Activated CD8-positive, alpha-beta memory T cell treated with anti-CD3 and anti-CD28 coated beads for 1 hour (primary cell): ENCODE data around the gene SLC1A5.
A peak's percentile ranks its signal among the peaks of the same experiment; 100 is the strongest.
"Not testable (repeated sequence)": the region's sequence is repeated elsewhere in the genome, so short reads cannot be mapped to it uniquely, and the experiment has no call there.

ENCODE experiments used
- DNase-seq, 2 donors: peaks; one replicate each; pipeline ENCODE4 v3.0.0-alpha.2; 2020; ENCODE audit warnings: low read depth in 1 of 2; ENCODE audit errors: extremely low read depth in 1 of 2

The SLC1A5 gene

DNA sequence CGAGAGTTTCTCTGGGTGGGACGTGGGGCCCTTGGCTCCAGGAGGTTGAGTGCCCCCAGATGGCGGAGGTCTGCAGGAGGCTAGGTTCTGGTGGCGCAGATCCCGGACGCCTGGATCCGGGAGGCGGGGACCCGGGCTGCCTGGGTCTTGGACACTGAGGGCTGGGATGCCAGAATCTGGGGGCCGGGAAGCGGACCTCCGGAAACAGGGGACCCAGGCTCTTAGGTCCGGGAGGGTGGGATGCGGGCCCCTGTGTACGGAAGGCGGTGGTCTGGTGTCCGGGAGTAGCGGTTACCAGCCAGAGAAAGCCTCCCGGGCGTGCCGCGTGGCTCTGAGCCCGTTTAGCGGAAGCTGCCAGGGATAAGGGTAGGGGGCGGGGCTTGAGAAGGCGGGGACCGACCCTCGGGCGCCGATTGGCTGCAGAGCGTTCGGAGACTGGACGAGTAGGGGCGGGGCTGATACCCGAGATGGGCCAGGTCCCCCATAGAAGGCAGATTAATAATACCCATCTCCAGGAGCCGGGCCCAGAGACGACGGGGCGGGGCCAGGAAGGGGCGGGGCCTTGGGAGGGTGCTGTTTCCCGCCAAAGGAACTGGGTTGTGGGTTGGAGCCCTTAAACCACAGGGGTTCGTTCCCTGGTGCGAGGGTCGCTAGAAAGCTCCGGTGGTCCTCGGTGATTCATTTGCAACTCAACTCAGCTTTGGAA is at the start of gene SLC1A5:
Gene SLC1A5, minus strand, starts transcription at position 333 of the 706 bp plus-strand sequence. CDS start 629 bp downstream, outside the sequence.
- peak; percentile 93 to 94 for DNase-seq

- no peak for DNase-seq
These were observed 49.8 kb upstream of the SLC1A5 start for GRCh38 chr19:46838160-46838559.

GRCh38 chr19:46834984-46835383 is 46.6 kb upstream of the SLC1A5 start:
- no peak for DNase-seq

GRCh38 chr19:46834121-46834520 is 45.7 kb upstream of the SLC1A5 start:
- DNase-seq = no peak

DNA sequence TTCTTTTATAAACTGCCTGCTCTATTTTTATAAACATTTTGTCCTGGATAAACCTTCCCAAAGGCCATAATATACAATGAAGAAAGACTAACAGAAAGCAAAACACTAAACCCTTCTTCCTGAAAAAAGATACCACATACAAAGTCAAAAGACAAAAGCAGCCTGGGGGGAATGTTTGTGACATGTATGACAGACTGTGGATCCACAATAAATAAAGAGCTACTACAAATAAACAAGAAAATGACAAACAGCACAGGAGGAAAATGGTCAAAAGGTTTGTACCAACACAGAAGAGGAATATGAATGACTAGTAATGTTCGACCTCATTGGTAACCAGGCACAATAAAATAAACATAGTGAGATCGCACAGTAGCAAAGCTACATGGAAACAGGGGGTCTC is 42.5 kb upstream of the SLC1A5 start:
- no peak for DNase-seq

- DNase-seq = no peak
These were observed 40.1 kb upstream of the SLC1A5 start for GRCh38 chr19:46828484-46828883.

DNA sequence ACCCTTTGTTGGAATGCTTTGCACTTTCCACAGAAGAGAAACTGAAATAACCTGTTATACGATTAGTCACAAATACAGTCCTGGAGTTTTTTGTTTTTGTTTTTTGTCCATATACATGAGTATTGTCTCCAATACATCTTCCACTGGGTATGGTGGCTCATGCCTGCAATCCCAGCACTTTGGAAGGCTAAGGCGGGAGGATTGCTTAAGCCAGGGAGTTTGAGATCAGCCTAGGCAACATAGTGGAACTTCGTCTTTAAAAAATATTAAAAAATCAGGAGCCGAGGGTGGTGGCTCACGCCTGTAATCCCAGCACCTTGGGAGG is 37.3 kb upstream of the SLC1A5 start:
- DNase-seq = no peak

- no peak for DNase-seq
These were observed 36.7 kb upstream of the SLC1A5 start for GRCh38 chr19:46824890-46825730.

DNA sequence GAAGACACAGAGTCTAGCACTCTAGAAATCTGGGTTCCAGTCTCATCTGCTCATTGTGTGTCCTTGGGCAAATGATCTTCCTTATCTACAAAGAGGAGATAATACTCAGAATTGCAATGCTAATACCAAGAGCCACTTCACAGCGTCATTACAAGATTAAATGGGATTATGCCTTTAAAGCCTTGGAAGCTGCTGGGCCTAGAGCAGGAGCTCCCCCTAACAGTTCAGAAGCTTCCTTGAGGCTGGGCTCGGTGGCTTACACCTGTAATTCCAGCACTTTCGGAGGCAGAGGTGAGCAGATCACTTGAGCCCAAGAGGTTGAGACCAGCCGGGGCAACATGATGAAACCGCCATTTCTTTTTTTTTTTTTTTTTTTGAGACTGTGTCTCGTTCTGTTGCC is 34.7 kb upstream of the SLC1A5 start:
- DNase-seq = no peak

DNA sequence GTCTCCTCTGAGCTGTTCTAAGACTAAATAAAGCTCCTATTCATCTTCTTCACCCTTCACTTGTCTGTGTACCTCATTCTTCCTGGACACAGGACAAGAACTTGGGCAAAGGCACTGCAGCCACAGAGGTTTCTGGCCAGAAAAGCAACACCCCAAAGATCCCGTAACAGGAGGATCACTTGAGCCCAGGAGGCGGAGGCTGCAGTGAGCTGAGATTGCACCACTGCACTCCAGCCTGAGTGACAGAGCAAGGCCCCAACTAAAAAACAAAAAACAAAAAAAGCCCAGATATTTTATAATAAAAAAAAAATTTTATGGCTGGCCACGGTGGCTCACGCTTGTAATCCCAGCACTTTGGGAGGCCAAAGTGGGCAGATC is 34.0 kb upstream of the SLC1A5 start:
- not testable (repeated sequence) for DNase-seq

DNA sequence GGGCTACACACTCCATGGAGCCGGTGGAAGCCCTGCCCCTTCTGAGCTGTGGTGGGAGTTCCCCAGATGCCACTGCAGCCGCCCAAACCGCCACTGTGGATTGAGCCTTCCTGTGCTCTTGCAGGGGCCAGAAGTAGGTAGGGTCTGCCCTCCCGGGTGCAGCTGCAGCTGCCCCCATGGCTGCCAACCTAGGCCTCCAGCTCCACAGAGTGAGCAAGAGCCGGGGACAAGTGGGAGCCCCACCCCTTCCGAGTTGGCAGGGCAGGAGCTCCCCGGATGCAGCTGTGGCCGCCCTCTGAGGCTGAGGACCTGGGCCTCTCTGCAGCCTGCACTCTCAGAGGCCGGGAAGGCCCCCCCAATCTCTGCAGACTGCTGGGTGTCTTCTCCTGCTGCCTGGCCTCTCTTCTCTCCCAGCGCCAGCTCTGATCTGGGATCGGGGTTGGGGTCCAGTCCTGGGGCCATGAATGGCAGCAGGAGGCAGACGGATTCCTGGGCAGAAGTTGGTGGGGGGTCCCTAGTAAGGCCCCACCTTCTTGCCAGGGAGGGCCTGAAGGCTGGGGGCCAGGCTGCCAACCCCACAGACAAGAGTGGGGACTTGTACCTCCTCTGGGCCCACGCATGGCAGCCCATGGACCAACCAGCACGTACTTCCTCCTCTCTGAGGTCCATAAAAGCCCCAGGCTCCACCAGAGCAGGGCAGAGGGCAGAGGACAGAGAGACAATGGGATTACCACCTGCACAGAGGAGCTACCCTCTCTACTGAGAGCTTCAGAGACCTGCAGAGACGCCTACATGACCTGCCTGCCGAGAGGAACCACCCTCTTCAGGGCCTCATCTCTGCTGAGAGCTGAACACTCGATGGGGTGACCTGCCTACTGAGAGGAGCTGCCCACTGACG is 33.4 kb upstream of the SLC1A5 start:
- peak in 1 of 2 donors; percentile 28 for DNase-seq

- DNase-seq = no peak
These were observed 30.4 kb upstream of the SLC1A5 start for GRCh38 chr19:46818812-46819211.

GRCh38 chr19:46815833-46816627 is 27.6 kb upstream of the SLC1A5 start:
- DNase-seq = no peak

GRCh38 chr19:46813839-46814358 is 25.5 kb upstream of the SLC1A5 start:
- no peak for DNase-seq

DNA sequence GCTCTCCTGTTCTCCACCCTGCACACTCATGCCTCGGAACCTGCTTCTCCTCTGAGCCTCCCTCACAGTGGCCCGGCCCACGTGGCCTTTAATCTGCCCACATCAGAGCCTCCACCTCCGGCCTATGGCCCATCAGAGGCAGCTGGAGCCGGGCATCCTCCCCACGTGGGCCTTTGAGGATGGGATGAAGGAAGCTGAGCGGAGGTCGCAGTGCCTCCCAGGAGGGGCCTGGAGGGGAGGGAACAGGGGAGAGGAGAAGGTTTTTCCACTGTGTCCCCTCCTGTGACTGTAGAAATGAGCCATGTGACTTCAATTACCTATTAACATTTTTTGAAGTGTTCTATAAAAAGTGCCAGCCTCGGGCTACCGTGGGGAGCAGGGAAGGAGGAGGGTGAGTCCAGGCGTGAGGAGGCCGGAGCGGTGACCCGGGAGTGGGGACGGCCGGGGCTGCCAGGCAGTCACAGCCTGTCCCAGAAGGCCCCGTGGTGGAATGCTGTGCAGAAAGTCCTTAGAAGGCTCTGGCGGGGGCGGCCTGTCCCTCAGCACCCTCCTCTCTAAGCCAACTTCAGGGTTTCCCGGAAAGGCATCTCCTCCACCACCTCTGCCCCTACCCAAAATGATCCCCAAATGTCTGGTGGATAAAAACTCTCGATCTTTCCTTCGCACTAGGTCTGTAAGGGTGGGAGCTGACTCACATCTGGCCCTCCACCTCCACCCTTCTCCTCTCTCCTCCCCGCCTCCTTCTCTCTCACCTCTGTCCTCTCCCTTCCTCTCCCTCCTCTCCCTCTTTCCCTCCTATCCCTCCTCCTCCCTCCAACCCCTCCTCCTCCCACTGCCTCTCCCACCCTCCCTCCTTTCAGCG is 24.8 kb upstream of the SLC1A5 start:
- DNase-seq = no peak

DNA sequence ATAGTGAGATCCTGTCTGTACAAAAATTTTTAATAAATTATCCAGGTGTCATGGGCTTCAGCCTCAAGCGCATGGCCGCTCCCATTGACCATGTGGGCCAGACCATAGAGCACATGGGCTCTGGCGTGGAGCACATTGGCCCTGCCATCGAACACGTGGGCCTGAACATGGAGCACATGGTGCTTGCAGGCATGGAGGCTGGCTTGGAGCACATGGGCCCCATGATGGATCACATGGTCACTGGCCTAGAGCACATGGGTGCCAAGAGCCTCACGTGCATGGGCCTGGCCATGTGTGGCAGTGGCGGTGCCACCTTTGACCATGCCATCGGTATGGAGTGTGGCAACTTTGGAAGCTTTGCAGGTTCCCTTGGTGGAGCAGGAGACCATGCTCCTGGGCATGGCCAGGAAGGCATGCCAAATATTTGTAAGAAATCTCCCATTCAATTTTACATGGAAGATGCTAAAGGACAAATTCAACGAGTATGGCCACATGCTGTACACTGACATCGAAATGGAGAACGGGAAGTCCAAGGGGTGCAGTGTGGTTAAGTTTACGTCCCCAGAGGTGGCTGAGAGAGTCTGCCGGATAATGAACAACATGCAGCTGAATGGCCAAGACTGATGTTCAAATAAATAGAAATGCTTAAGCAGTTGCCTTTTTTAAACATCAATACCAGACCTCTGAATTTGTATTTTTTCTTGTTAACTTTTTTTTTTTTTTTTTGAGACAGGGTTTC is 21.3 kb upstream of the SLC1A5 start:
- no peak for DNase-seq

GRCh38 chr19:46806656-46807055 is 18.3 kb upstream of the SLC1A5 start:
- DNase-seq = no peak

- DNase-seq = not testable (repeated sequence)
These were observed 16.0 kb upstream of the SLC1A5 start for GRCh38 chr19:46804432-46804831.

DNA sequence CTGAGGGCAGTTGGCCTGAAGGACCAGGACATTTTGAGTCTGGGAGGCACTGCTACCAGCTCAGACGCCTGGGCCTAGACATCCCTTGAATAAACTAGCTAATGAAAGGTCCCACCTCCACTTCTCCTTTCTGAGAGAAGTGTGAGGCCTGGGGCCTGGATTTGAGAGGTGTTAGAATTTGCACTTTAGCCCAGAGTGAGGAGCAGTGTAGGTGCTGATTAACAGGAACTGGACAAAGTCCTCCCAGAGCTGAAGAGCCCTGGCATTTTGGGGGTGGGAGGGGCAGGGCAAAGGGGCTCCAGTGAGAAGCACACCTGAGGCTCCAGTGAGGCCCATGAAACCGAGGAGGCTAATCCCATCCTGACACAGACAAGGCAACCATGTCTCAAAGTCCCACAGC is 15.2 kb upstream of the SLC1A5 start:
- no peak for DNase-seq
